Sigmoid colon (tissue), 7 donors: ENCODE results near the gene MDM2. TPM values are rescaled to one million over a fixed set of nuclear protein-coding genes. Genes with fewer than 3 reads are reported as not detected.
A peak's percentile ranks its signal among the peaks of the same experiment; 100 is the strongest.
"Not testable (repeated sequence)": the region's sequence is repeated elsewhere in the genome, so short reads cannot be mapped to it uniquely, and the experiment has no call there.

ENCODE experiments used
- DNase-seq: peaks from one replicate; pipeline ENCODE4 v3.0.0-alpha.2; 2019
- H3K27ac ChIP-seq, 4 donors: fragments of 200-600 bp; sonication (generic); one replicate each; pipeline ENCODE4 v1.5.1; 2016 to 2019; ENCODE audit warnings: mild to moderate bottlenecking in 1 of 4
- H3K27me3 ChIP-seq, 3 donors: fragments of 200-600 bp; sonication (generic); one replicate each; pipeline ENCODE4 v1.5.1; 2019; ENCODE audit warnings: mild to moderate bottlenecking in 1 of 3
- H3K36me3 ChIP-seq, 4 donors: fragments of 200-600 bp; sonication (generic); one replicate each; pipeline ENCODE4 v1.5.1; 2016 to 2019
- H3K4me1 ChIP-seq, 4 donors: fragments of 200-600 bp; sonication (generic); one replicate each; pipeline ENCODE4 v1.5.1; 2017 to 2019
- H3K4me3 ChIP-seq, 4 donors: fragments of 200-600 bp; sonication (generic); one replicate each; pipeline ENCODE4 v1.5.1; 2017 to 2019; ENCODE audit warnings: mild to moderate bottlenecking in 2 of 4, moderate library complexity in 1 of 4
- H3K9me3 ChIP-seq, 4 donors: fragments of 200-600 bp in 3 of 4; sonication (generic) in 3 of 4; one replicate each; pipeline versions ENCODE4 v1.5.1 to v1.6.1; 2013 to 2019
- CTCF ChIP-seq, 4 experiments: fragments of 450-650 bp in 3 of 4; fragments of 200-600 bp in 1 of 4; IDR thresholded peaks; one replicate each; pipeline ENCODE4 v1.5.1; 2016 to 2019; ENCODE audit warnings: antibody characterized with exemption in 4 of 4, mild to moderate bottlenecking in 3 of 4, moderate library complexity in 2 of 4
- EP300 ChIP-seq, 4 donors: sonication (generic); formaldehyde crosslinking; IDR thresholded peaks; one replicate each; pipeline ENCODE4 v1.6.1; 2017; ENCODE audit warnings: antibody characterized with exemption in 4 of 4
- POLR2A ChIP-seq, 2 donors: fragments of 450-650 bp; IDR thresholded peaks; one replicate each; pipeline ENCODE4 v1.6.1; 2016; ENCODE audit warnings: antibody characterized with exemption in 2 of 2, mild to moderate bottlenecking in 2 of 2, moderate library complexity in 2 of 2
- POLR2AphosphoS5 ChIP-seq, 4 donors: sonication (generic); formaldehyde crosslinking; IDR thresholded peaks; one replicate each; pipeline ENCODE4 v1.6.1; 2017; ENCODE audit warnings: antibody characterized with exemption in 4 of 4
- WGBS, 2 donors: extraction: QIAGEN DNeasy Blood & Tissue Kit; methylation state at CpG; one replicate each; pipeline ENCODE4 v1.1.7; 2013; 5-methylcytosine and 5-hydroxymethylcytosine counted together
- intact Hi-C: fragments of 100-400 bp; cut with DNase I; formaldehyde crosslinking; loops from one replicate; pipeline ENCODE4 v1.15.1; 2023
- polyA plus RNA-seq, 3 donors: library from polyadenylated mRNA; stranded (reverse); fragments of 200-250 nt; gene quantifications; one replicate each; pipeline ENCODE4 v1.2.3, GENCODE V29; 2013
- total RNA-seq, 4 donors: library from RNA; depleted of rRNA; stranded (reverse); fragments of >200 nt; gene quantifications; one replicate each; pipeline ENCODE4 v1.1.0, GENCODE V29; 2016
- donor health status: healthy with polysubstance abuse.
- donor health status: Bipolar disorder and iron deficiency.
- donor health status: healthy.

The MDM2 gene
- total and polyA plus RNA-seq, 7 donors: 6.0 to 55.4 (median 44.2) TPM

- peaks cover 0 to 40% (median 30%) of the 10 kb centered on the region in 4 donors for H3K4me1 ChIP-seq
- 66 to 78% methylated on average over 12 of the region's 12 CpGs for WGBS, 2 donors
- no peak for DNase-seq
- peaks cover 3 to 44% (median 17%) of the 10 kb centered on the region in 4 donors for H3K36me3 ChIP-seq
- TF ChIP-seq POLR2A (IDR thresholded peaks at IDR 0.05) (no peak), EP300 (IDR thresholded peaks at IDR 0.05) (no peak), CTCF (IDR thresholded peaks at IDR 0.05) (no peak), POLR2AphosphoS5 (IDR thresholded peaks at IDR 0.05) (no peak)
- peak overlapping the region; percentile 92 to 100 (median 98) for H3K27ac ChIP-seq
- H3K27me3 ChIP-seq: no peaks in the 10 kb centered on the region
- H3K9me3 ChIP-seq: no peaks in the 10 kb centered on the region
- H3K4me3 ChIP-seq: peak overlapping the region; percentile 61 to 98 (median 86)
- intact Hi-C loops: loop anchor here (2.0 to 10.0 kb wide), 3 partner anchors 123 to 1545 kb away; partner anchors contain the start of genes CAND1, NUP107 and RAP1B
These were observed 1.4 kb downstream of the MDM2 start for GRCh38 chr12:68809190-68810026.

- H3K27ac ChIP-seq, H3K4me3 ChIP-seq, H3K27me3 ChIP-seq, intact Hi-C loops, H3K9me3 ChIP-seq, DNase-seq: not testable (repeated sequence)
- Histone ChIP-seq H3K4me1 (peaks cover 0 to 44% (median 33%) of the 10 kb centered on the region in 4 donors), H3K36me3 (peaks cover 3 to 50% (median 18%) of the 10 kb centered on the region in 4 donors)
- 98% methylated on average over 13 of the region's 13 CpGs for WGBS, 2 donors
These were observed 2.0 kb downstream of the MDM2 start for GRCh38 chr12:68810027-68810389.

- intact Hi-C loops, H3K4me3 ChIP-seq, H3K27ac ChIP-seq, H3K27me3 ChIP-seq, DNase-seq, H3K9me3 ChIP-seq: not testable (repeated sequence)
- WGBS, 2 donors: 90 to 92% methylated on average over 6 of the region's 6 CpGs
- H3K36me3 ChIP-seq: peaks cover 3 to 63% (median 21%) of the 10 kb centered on the region in 4 donors
- H3K4me1 ChIP-seq: peaks cover 0 to 52% (median 36%) of the 10 kb centered on the region in 4 donors
These were observed 3.6 kb downstream of the MDM2 start for GRCh38 chr12:68811573-68811972.

GRCh38 chr12:68812553-68813241, 4.7 kb downstream of the MDM2 start:
- 43 to 82% methylated on average over 1 of the region's 1 CpG for WGBS, 2 donors
- peaks cover 0 to 48% (median 32%) of the 10 kb centered on the region in 4 donors for H3K4me1 ChIP-seq
- DNase-seq: peak; percentile 18
- H3K27me3 ChIP-seq: no peaks in the 10 kb centered on the region
- TF ChIP-seq EP300 (IDR thresholded peaks at IDR 0.05): no peak
- TF ChIP-seq CTCF (IDR thresholded peaks at IDR 0.05): no peak
- TF ChIP-seq POLR2A (IDR thresholded peaks at IDR 0.05): no peak
- TF ChIP-seq POLR2AphosphoS5 (IDR thresholded peaks at IDR 0.05): no peak
- H3K27ac ChIP-seq: no peak overlapping the region
- peaks cover 3 to 75% (median 30%) of the 10 kb centered on the region in 4 donors for H3K36me3 ChIP-seq
- no peaks in the 10 kb centered on the region for H3K9me3 ChIP-seq
- H3K4me3 ChIP-seq: no peak overlapping the region
- intact Hi-C loops: no loop called here

- no peaks in the 10 kb centered on the region for H3K9me3 ChIP-seq
- H3K27me3 ChIP-seq: no peaks in the 10 kb centered on the region
- no peak for DNase-seq
- H3K27ac ChIP-seq: no peak overlapping the region
- TF ChIP-seq CTCF (IDR thresholded peaks at IDR 0.05): no peak
- TF ChIP-seq POLR2AphosphoS5 (IDR thresholded peaks at IDR 0.05): no peak
- no peak for TF ChIP-seq POLR2A (IDR thresholded peaks at IDR 0.05)
- no peak for TF ChIP-seq EP300 (IDR thresholded peaks at IDR 0.05)
- intact Hi-C loops: no loop called here
- WGBS, 2 donors: 16 to 47% methylated on average over 2 of the region's 2 CpGs
- H3K36me3 ChIP-seq: peaks cover 3 to 80% (median 32%) of the 10 kb centered on the region in 4 donors
- H3K4me1 ChIP-seq: peaks cover 0 to 48% (median 32%) of the 10 kb centered on the region in 4 donors
- no peak overlapping the region for H3K4me3 ChIP-seq
These were observed 5.2 kb downstream of the MDM2 start for GRCh38 chr12:68813242-68813593.
